Uterus (tissue), 2 donors: ENCODE results near the gene ZNF217.

Experiments
- POLR2A ChIP-seq, 2 donors: fragments of 450-650 bp; IDR thresholded peaks; one replicate each; pipeline ENCODE4 v1.6.1; 2016; ENCODE audit warnings: antibody characterized with exemption in 2 of 2, mild to moderate bottlenecking in 1 of 2, moderate library complexity in 1 of 2
- TF ChIP-seq, protein P1 (sequence below), 4 experiments: fragments of 200-600 bp in 2 of 4; fragments of 450-650 bp in 2 of 4; sonication (generic) in 2 of 4; IDR thresholded peaks; one replicate each; pipeline ENCODE4 v1.5.1; 2016 to 2019; ENCODE audit warnings: antibody characterized with exemption in 4 of 4, mild to moderate bottlenecking in 2 of 4, moderate library complexity in 1 of 4

DNA sequence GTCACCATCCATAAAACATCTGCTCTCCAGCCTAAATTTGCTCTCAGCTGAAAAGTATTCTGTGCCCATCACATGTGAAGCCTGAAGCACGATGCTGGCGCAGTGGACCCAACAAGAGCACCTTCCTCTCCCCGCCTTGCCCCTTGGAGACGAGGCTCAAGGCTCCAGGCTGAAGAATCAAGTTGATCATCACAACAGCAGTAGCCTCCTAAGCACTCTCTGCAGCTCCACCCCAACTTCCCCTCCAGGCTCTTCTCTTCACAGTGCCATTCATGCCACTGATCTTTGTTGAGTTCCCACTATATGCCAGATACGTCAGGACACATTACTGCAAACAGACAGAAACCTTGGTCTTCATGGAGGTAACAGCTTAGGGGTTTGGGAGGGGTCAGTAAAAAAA lies 41.6 kb upstream of the ZNF217 start:
- TF ChIP-seq, protein P1, sequence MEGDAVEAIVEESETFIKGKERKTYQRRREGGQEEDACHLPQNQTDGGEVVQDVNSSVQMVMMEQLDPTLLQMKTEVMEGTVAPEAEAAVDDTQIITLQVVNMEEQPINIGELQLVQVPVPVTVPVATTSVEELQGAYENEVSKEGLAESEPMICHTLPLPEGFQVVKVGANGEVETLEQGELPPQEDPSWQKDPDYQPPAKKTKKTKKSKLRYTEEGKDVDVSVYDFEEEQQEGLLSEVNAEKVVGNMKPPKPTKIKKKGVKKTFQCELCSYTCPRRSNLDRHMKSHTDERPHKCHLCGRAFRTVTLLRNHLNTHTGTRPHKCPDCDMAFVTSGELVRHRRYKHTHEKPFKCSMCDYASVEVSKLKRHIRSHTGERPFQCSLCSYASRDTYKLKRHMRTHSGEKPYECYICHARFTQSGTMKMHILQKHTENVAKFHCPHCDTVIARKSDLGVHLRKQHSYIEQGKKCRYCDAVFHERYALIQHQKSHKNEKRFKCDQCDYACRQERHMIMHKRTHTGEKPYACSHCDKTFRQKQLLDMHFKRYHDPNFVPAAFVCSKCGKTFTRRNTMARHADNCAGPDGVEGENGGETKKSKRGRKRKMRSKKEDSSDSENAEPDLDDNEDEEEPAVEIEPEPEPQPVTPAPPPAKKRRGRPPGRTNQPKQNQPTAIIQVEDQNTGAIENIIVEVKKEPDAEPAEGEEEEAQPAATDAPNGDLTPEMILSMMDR (IDR thresholded peaks at IDR 0.05) = no peak
- no peak for TF ChIP-seq POLR2A (IDR thresholded peaks at IDR 0.05)
